Glomerular visceral epithelial cell (primary cell): Measurements from ENCODE around the gene OVOL1.

Source experiments
- DNase-seq: peaks from one replicate; pipeline ENCODE4 v3.0.0-alpha.2; 2016; ENCODE audit errors: extremely low spot score

OVOL1 gene

GRCh38 chr11:65777821-65778361 lies 9.0 kb upstream of the OVOL1 start:
- DNase-seq: no peak

GRCh38 chr11:65778431-65778900 lies 8.4 kb upstream of the OVOL1 start:
- no peak for DNase-seq

- no peak for DNase-seq
Measured at GRCh38 chr11:65778901-65779668, 7.8 kb upstream of the OVOL1 start.

GRCh38 chr11:65779669-65779918 lies 7.3 kb upstream of the OVOL1 start:
- no peak for DNase-seq

GRCh38 chr11:65779919-65780769 lies 6.7 kb upstream of the OVOL1 start:
- peak; percentile 81 for DNase-seq

- peak; percentile 64 for DNase-seq
Measured at GRCh38 chr11:65780770-65781151, 6.1 kb upstream of the OVOL1 start, which contains the start of gene AP5B1. Gene AP5B1 (minus strand): TSS chr11:65780976. CDS start chr11:65780591, 385 bp downstream.

- DNase-seq: no peak
Measured at GRCh38 chr11:65781152-65781961, 5.5 kb upstream of the OVOL1 start.

GRCh38 chr11:65781962-65782815 lies 4.7 kb upstream of the OVOL1 start:
- no peak for DNase-seq

GRCh38 chr11:65782816-65783228 lies 4.0 kb upstream of the OVOL1 start:
- DNase-seq: no peak

GRCh38 chr11:65785319-65786007 lies 1.4 kb upstream of the OVOL1 start:
- DNase-seq: no peak

GRCh38 chr11:65786008-65786785 lies 666 bp upstream of the OVOL1 start:
- DNase-seq: no peak

- DNase-seq: no peak
Measured at GRCh38 chr11:65787649-65788622, 1.1 kb downstream of the OVOL1 start.

- DNase-seq: no peak
Measured at GRCh38 chr11:65788821-65789220, 2.0 kb downstream of the OVOL1 start.

- DNase-seq: peak; percentile 27
Measured at GRCh38 chr11:65789230-65790103, 2.6 kb downstream of the OVOL1 start.

- no peak for DNase-seq
Measured at GRCh38 chr11:65790104-65790901, 3.4 kb downstream of the OVOL1 start.

GRCh38 chr11:65790902-65791650 lies 4.2 kb downstream of the OVOL1 start:
- DNase-seq: no peak
